Thymus (tissue), 11 donors: ENCODE data around the gene ITGA7. TPM values are rescaled to one million over a fixed set of nuclear protein-coding genes. Genes with fewer than 3 reads are reported as not detected.

Experiments
- DNase-seq, 9 donors: peaks; one replicate each; pipeline ENCODE4 v3.0.0-alpha.2; 2013; ENCODE audit warnings: low spot score in 9 of 9, low read depth in 6 of 9, missing footprints in 1 of 9
- H3K27ac ChIP-seq, 2 donors: one replicate each; pipeline ENCODE4 v1.5.1; 2013; ENCODE audit warnings: control low read depth in 1 of 2, low read depth in 1 of 2, low read length in 1 of 2, mild to moderate bottlenecking in 1 of 2, moderate library complexity in 1 of 2
- H3K27me3 ChIP-seq, 2 donors: one replicate each; pipeline ENCODE4 v1.5.1; 2013; ENCODE audit warnings: low read length in 1 of 2; ENCODE audit not compliant: control insufficient read depth in 2 of 2, insufficient read depth in 1 of 2
- H3K36me3 ChIP-seq, 2 donors: one replicate each; pipeline ENCODE4 v1.5.1; 2013; ENCODE audit warnings: low read length in 1 of 2, mild to moderate bottlenecking in 1 of 2, moderate library complexity in 1 of 2; ENCODE audit not compliant: control insufficient read depth in 2 of 2, insufficient read depth in 2 of 2
- H3K4me1 ChIP-seq, 2 donors: one replicate each; pipeline ENCODE4 v1.5.1; 2013; ENCODE audit warnings: low read length in 2 of 2; ENCODE audit not compliant: control insufficient read depth in 2 of 2, insufficient read depth in 2 of 2
- H3K4me3 ChIP-seq, 2 donors: one replicate each; pipeline ENCODE4 v1.5.1; 2013; ENCODE audit warnings: low read length in 2 of 2, control low read depth in 1 of 2, mild to moderate bottlenecking in 1 of 2
- H3K9me3 ChIP-seq, 2 donors: one replicate each; pipeline ENCODE4 v1.5.1; 2013; ENCODE audit warnings: low read length in 1 of 2, mild to moderate bottlenecking in 1 of 2; ENCODE audit not compliant: control insufficient read depth in 2 of 2, insufficient read depth in 1 of 2
- WGBS: extraction: QIAGEN DNeasy Blood & Tissue Kit; methylation state at CpG from one replicate; pipeline ENCODE4 v1.1.7; 2013; 5-methylcytosine and 5-hydroxymethylcytosine counted together
- polyA plus RNA-seq: library from polyadenylated mRNA; stranded (reverse); fragments of 200-250 nt; gene quantifications from one replicate; pipeline ENCODE4 v1.2.3, GENCODE V29; 2013
- total RNA-seq: library from RNA; stranded (reverse); fragments of 120-200 nt; gene quantifications from one replicate; pipeline ENCODE4 v1.2.4, GENCODE V29; 2013
- donor health status: healthy.

The ITGA7 gene
- total and polyA plus RNA-seq, 2 donors = 2.8 to 18.7 TPM

DNA sequence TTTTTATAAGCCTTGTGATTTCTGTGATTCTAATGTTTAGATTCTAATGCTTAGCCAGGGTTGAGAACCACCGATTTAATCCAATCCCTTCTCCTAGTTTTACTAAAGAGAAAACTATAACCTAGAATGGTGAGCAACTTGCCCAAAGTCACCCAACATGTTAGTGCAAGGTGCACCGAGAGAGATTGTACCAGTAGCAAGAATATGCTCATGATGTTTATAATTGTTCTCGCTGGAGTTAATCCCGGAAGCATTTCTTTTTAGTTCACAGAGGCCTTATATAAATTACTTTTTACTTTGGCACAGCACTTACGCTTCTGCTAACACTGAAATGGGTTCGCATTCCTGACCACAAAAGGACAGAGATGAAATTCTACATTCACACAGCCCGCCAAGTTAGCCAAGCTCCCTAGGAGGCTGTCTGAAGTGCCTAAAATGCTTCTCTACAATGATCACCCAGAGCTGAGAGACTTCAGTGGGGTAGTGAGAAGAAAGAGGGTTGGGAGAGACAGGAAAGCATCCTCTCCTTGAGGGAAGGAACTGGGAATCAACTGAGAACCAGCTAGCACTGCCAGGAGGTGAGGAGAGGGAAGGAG lies 7.6 kb upstream of the ITGA7 start:
- peak overlapping the region; percentile 89 to 96 for H3K4me3 ChIP-seq
- H3K36me3 ChIP-seq = peaks cover 12 to 18% of the 10 kb centered on the region in 2 donors
- H3K27ac ChIP-seq = peak overlapping the region; percentile 27 to 92
- 85% methylated on average over 7 of the region's 7 CpGs for WGBS
- no peaks in the 10 kb centered on the region for H3K9me3 ChIP-seq
- H3K27me3 ChIP-seq = peaks cover 0 to 28% of the 10 kb centered on the region in 2 donors
- DNase-seq = no peak
- peaks cover 16 to 37% of the 10 kb centered on the region in 2 donors for H3K4me1 ChIP-seq

DNA sequence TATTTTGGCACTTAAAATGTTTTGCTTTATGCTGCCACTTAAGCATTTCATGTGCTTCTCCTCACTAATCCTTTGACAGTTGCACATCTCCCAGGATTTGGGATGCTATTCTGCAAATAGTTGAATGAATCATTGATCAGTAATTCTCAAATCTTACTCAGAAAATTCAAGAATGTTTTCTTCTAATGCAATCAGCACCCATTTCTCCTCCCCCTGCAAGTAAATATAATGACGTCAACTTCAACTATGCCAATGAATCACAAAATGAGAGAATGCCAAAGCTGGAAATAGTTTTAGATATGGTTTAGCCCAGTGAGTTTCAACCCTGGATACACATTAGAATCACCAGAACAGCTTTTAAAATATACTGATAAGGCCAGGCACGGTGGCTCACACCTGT lies 6.0 kb upstream of the ITGA7 start:
- peaks cover 16 to 29% of the 10 kb centered on the region in 2 donors for H3K4me1 ChIP-seq
- peaks cover 10 to 43% of the 10 kb centered on the region in 2 donors for H3K27me3 ChIP-seq
- DNase-seq = no peak
- WGBS = over 99% methylated on average over 2 of the region's 2 CpGs
- no peak overlapping the region for H3K4me3 ChIP-seq
- no peak overlapping the region for H3K27ac ChIP-seq
- peaks cover 3 to 4% of the 10 kb centered on the region in 2 donors for H3K36me3 ChIP-seq
- H3K9me3 ChIP-seq = no peaks in the 10 kb centered on the region

DNA sequence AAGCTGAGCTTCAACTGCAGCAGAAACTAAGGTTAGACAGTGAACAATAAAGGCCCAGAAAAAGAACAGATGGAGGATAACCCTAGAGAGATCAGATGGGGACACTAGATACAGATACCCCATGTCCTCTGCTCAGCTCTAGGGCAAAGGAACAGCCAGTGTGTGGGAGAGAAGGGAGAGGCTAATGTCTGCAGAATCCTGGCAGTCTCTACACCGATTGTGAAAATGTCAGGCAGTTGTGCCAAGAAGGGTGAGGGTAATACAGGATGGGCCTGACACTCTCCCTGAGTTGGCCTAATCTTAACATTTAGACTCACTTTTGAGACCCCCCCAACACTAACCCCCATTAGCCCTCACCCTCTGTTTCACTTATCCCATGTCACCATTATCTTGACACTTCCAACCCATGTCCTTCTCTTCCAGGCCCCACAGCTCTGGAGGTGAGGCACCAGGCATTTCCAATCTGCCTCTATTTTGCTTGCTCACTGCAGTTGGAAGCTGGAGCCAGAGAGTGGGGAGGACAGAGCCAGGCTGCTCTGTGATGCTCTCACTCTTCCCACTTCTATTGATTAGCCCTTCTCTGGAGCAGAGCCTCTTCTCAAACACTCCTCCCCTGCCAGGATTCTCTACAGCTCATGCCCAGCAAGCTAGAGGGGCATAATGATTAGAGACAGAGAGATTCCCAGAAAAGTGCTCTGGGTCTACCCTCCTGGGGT lies 5.2 kb upstream of the ITGA7 start:
- H3K9me3 ChIP-seq = no peaks in the 10 kb centered on the region
- WGBS = 88% methylated on average over 1 of the region's 1 CpG
- H3K4me1 ChIP-seq = peaks cover 21 to 31% of the 10 kb centered on the region in 2 donors
- H3K36me3 ChIP-seq = peaks cover 0 to 3% of the 10 kb centered on the region in 2 donors
- no peak for DNase-seq
- H3K4me3 ChIP-seq = no peak overlapping the region
- H3K27ac ChIP-seq = no peak overlapping the region
- peaks cover 18 to 52% of the 10 kb centered on the region in 2 donors for H3K27me3 ChIP-seq

DNA sequence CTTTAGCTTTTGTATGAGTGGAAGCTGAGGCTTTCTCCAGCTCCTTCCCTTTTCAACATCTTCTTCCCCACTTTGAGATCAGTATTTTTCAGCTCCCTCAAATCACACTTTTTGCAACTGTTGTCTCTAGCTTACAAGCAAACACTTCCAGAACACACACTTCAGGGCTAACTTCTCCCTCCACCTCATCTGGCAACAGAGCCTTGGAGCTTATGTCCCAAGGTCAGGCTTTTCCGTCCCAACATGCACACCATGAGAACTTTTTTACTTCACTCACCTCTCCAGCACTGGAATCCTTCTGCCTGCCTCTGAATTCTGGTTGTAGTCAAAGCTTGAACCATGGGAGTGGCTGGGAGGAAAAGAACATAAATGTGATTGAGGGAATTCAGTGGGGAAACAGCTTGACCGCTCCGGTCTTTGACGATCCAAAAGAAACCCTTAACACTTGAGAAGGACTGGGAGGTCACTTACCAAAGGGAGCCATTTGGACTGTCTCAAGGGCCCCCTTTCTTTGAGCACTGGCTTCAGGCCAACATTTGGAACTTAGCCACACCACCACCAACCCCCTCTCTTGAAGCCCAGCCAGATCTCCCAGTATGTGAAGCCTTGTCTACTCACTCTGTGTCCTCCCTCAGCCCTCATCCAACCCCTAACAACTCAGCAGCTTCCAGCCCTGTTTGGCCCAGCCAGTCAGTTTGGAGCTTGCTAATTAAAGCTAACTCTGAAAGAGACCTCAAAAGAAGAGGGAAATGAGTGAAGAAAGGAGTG lies 4.3 kb upstream of the ITGA7 start:
- Histone ChIP-seq H3K27ac (no peak overlapping the region), H3K36me3 (no peaks in the 10 kb centered on the region), H3K4me3 (no peak overlapping the region), H3K9me3 (no peaks in the 10 kb centered on the region), H3K27me3 (peaks cover 22 to 61% of the 10 kb centered on the region in 2 donors), H3K4me1 (peaks cover 18 to 30% of the 10 kb centered on the region in 2 donors)
- DNase-seq = no peak
- 97% methylated on average over 4 of the region's 4 CpGs for whole genome bisulfite sequencing

DNA sequence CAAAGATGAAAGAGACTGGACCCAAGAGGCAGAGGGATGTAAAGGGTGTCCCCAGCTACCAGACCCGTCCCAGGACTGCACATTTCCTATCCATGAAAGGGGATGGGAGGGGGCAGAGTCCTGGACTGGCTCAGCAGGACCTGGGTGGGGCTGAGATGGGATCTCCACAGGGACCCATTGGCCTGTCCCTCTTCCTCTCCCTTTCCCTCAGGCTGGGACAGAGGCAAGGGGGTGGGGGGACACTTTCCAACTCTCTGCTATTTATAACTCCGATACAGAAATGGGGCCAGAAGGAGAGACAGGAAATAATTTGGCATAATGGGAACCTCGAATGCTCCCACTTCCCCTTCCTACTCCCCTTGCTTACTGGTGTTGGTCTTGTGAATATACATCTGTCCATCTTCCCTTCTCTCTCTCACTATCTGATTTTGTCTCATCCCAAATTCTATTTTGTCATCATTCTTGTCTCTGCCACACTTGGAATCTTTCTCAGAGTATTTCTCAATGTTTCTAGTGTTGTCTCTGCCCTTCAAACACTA lies 1.1 kb upstream of the ITGA7 start:
- no peaks in the 10 kb centered on the region for H3K9me3 ChIP-seq

DNA sequence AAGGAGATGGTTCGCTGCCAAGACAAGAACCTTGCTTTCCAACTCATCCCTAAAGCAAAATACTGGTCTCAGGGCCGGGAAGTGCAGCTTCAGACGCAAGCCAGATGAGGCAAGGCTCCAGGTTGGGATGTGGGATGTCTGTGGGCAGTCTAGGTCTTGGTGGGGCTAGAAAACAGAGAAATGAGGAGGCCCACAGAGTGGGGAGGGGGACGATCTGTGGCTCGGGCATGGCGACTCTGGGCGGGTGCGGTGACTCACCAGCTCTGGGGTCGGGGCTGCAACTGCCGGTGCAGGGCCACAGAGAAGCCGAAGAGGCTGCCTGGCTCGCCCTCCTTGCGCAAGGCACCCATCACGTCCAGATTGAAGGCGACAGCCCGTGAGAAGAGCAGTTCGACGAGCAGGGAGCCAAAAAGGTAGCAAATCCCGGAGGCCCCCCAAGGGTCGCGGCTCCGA lies 459 bp downstream of the ITGA7 start:
- 15% methylated on average over 22 of the region's 22 CpGs for WGBS
- DNase-seq = no peak
- peaks cover 22 to 63% of the 10 kb centered on the region in 2 donors for H3K27me3 ChIP-seq
- H3K4me3 ChIP-seq = peak overlapping the region; percentile 24 to 56
- no peaks in the 10 kb centered on the region for H3K9me3 ChIP-seq
- H3K27ac ChIP-seq = no peak overlapping the region
- H3K36me3 ChIP-seq = no peaks in the 10 kb centered on the region
- H3K4me1 ChIP-seq = peaks cover 24 to 40% of the 10 kb centered on the region in 2 donors

More for the DNA sequence above, 1.1 kb upstream of the ITGA7 start:
- no peak for DNase-seq
- H3K27me3 ChIP-seq = peaks cover 22 to 73% of the 10 kb centered on the region in 2 donors
- WGBS = under 1% methylated on average over 3 of the region's 3 CpGs
- H3K36me3 ChIP-seq = no peaks in the 10 kb centered on the region
- H3K4me1 ChIP-seq = peaks cover 24 to 40% of the 10 kb centered on the region in 2 donors
- H3K27ac ChIP-seq = no peak overlapping the region
- no peak overlapping the region for H3K4me3 ChIP-seq

DNA sequence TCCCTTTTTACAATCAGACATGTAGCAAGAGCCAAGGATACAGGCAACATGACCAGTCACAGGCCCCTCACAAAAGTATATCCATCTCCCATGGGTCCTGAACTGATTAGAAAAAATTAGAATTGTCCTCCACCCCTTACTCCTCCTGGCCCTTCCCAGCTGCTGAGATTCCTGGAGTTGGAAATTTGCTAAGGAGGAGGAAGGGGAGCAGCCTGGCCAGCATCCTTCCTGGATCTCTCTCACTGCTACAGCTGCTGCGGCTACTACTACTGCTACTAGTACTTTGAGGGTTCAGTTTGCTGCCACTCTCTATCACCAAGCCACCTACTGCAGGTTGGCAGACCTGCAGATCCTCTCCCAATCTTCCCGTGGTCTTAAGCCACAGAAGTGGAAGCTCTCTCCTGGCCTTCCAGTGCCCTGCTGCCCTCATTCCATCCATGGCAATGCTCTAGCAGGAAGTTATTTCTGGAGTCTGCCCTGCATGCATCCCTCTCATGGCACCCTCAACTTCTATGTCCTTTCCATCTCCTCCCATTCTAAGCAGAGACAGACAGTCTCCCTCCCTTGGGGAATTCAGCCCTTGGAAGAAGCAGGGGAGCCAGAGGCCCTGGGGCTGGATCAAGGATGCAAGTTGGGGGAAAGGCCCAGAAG lies 1.0 kb downstream of the ITGA7 start:
- 89% methylated on average over 2 of the region's 2 CpGs for WGBS
- no peak overlapping the region for H3K27ac ChIP-seq
- no peaks in the 10 kb centered on the region for H3K9me3 ChIP-seq
- no peak overlapping the region for H3K4me3 ChIP-seq
- H3K4me1 ChIP-seq = peaks cover 24 to 40% of the 10 kb centered on the region in 2 donors
- peaks cover 22 to 58% of the 10 kb centered on the region in 2 donors for H3K27me3 ChIP-seq
- H3K36me3 ChIP-seq = no peaks in the 10 kb centered on the region
- DNase-seq = no peak

DNA sequence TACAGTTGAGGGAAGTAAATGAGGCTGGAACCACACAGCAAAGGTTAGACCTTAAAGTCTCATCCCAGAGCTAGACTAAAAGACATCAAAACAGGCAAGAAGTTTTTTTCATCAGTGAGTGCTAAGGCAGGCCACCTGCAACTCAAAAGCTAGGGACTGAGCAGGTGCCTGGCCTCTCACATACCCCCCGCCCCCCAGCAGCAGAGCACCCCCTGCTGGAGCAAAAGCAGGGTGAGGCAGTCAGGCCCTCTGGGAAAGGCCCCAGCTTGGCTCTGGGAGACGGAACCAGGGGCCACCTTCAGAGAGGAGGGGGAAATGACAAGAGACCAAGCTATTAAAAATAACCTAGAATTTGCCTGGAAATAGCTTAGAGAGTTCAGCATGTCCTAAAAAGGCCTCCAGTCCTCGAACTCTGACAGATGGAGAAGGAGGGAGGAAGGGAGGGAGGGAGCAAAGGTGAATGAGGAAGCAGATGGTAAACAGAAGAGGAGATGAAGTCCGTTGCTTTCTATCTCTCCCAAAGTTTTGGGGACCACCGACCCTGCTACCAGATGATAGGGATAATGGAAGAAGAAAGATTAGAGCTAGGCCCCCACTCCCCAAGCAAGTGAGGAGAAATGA lies 1.8 kb downstream of the ITGA7 start:
- Histone ChIP-seq H3K27ac (no peak overlapping the region), H3K9me3 (no peaks in the 10 kb centered on the region), H3K27me3 (peaks cover 22 to 51% of the 10 kb centered on the region in 2 donors), H3K4me1 (peaks cover 24 to 40% of the 10 kb centered on the region in 2 donors), H3K36me3 (no peaks in the 10 kb centered on the region), H3K4me3 (no peak overlapping the region)
- WGBS = 43% methylated on average over 5 of the region's 5 CpGs
- peak in 6 of 9 donors; percentile 38 to 78 (median 64) for DNase-seq
